NCI-H128 (cell line): ENCODE measurements around the gene TIPARP.

Experiments
- DNase-seq: peaks from one replicate; lab custom pipeline; 2025; ENCODE audit not compliant: unreplicated experiment; lab: John Stamatoyannopoulos, UW

TIPARP gene

GRCh38 chr3:156674046-156674910, at the start of gene TIPARP:
Gene TIPARP (plus strand): TSS chr3:156674590. CDS start chr3:156677698, 3,108 bp downstream.
- peak; percentile 95 for DNase-seq

- DNase-seq = peak; percentile 82
Measured at GRCh38 chr3:156626104-156626503, 48.3 kb upstream of the TIPARP start.

GRCh38 chr3:156627946-156628569, 46.3 kb upstream of the TIPARP start:
- DNase-seq = no peak

GRCh38 chr3:156628836-156629618, 45.4 kb upstream of the TIPARP start:
- DNase-seq = no peak

- peak; percentile 11 for DNase-seq
Measured at GRCh38 chr3:156630081-156630772, 44.2 kb upstream of the TIPARP start.

GRCh38 chr3:156630773-156631093, 43.7 kb upstream of the TIPARP start:
- DNase-seq = no peak

GRCh38 chr3:156631323-156631722, 43.1 kb upstream of the TIPARP start:
- no peak for DNase-seq

- DNase-seq = no peak
Measured at GRCh38 chr3:156632601-156633000, 41.8 kb upstream of the TIPARP start.

- DNase-seq = no peak
Measured at GRCh38 chr3:156633335-156633734, 41.1 kb upstream of the TIPARP start.

- DNase-seq = no peak
Measured at GRCh38 chr3:156635034-156635433, 39.4 kb upstream of the TIPARP start.

GRCh38 chr3:156635973-156636372, 38.4 kb upstream of the TIPARP start:
- no peak for DNase-seq

- no peak for DNase-seq
Measured at GRCh38 chr3:156637480-156638022, 36.8 kb upstream of the TIPARP start.

- no peak for DNase-seq
Measured at GRCh38 chr3:156638271-156638670, 36.1 kb upstream of the TIPARP start.

GRCh38 chr3:156639414-156640023, 34.9 kb upstream of the TIPARP start:
- DNase-seq = no peak

- no peak for DNase-seq
Measured at GRCh38 chr3:156641618-156641975, 32.8 kb upstream of the TIPARP start.

GRCh38 chr3:156642750-156643728, 31.4 kb upstream of the TIPARP start:
- DNase-seq = no peak

- DNase-seq = no peak
Measured at GRCh38 chr3:156643729-156644389, 30.5 kb upstream of the TIPARP start.

- DNase-seq = no peak
Measured at GRCh38 chr3:156644958-156645357, 29.4 kb upstream of the TIPARP start.

- no peak for DNase-seq
Measured at GRCh38 chr3:156646958-156647357, 27.4 kb upstream of the TIPARP start.
